IMR-90 (cell line): ENCODE data around the gene CTSH. TPM values are rescaled to one million over a fixed set of nuclear protein-coding genes. Genes with fewer than 3 reads are reported as not detected.

Source experiments
- ATAC-seq: fragments of 200-7000 bp; cut with Tn5 transposase; 2 replicates; pipeline ENCODE4 v1.9.1; 2020; ENCODE audit warnings: low read depth, mild to moderate bottlenecking, moderate library complexity
- BruUV-seq: library from RNA; stranded (reverse); fragments of 400-500 nt; replicated peaks from 2 replicates; lab custom pipeline; 2021; lab: Mats Ljungman, UMichigan
- CTCF ChIA-PET: fragments of 300-600 bp; formaldehyde crosslinking; extraction: SDS; loops from one replicate; lab custom pipeline; 2021; ENCODE audit warnings: antibody characterized with exemption; lab: Yijun Ruan, JAX
- POLR2A ChIA-PET: fragments of 300-600 bp; sonication (Branson Sonifier 250); formaldehyde crosslinking; loops from one replicate; lab custom pipeline; 2022; ENCODE audit warnings: antibody characterized with exemption; ENCODE audit not compliant: unreplicated experiment; lab: Charles Lee
- DNase-seq: peaks from one replicate; pipeline ENCODE4 v3.0.0; 2013
- H2AFZ ChIP-seq: replicated peaks from 2 replicates; pipeline ENCODE3; 2013; ENCODE audit warnings: low read length, mild to moderate bottlenecking; ENCODE audit not compliant: poor library complexity
- H2AK5ac ChIP-seq: 2 replicates; pipeline ENCODE4 v1.6.1; 2013; ENCODE audit warnings: low read depth, low read length, inconsistent platforms
- H2AK9ac ChIP-seq: replicated peaks from 2 replicates; pipeline ENCODE3; 2013; ENCODE audit warnings: mild to moderate bottlenecking, low read depth, low read length, moderate library complexity; ENCODE audit not compliant: poor library complexity
- H2BK120ac ChIP-seq: 2 replicates; pipeline ENCODE4 v1.6.1; 2013; ENCODE audit warnings: low read depth, low read length, inconsistent platforms
- H2BK15ac ChIP-seq: 3 replicates; pipeline ENCODE4 v1.6.1; 2013; ENCODE audit warnings: low read depth, low read length, inconsistent platforms
- H2BK20ac ChIP-seq: 2 replicates; pipeline ENCODE4 v1.6.1; 2013; ENCODE audit warnings: low read depth, mild to moderate bottlenecking, inconsistent platforms, low read length, moderate library complexity
- H2BK5ac ChIP-seq: 2 replicates; pipeline ENCODE4 v1.6.1; 2013; ENCODE audit warnings: mild to moderate bottlenecking, low read depth, low read length, inconsistent platforms; ENCODE audit not compliant: poor library complexity, severe bottlenecking
- H3K14ac ChIP-seq: replicated peaks from 2 replicates; pipeline ENCODE4 v1.6.1; 2013; ENCODE audit warnings: low read depth, low read length, inconsistent platforms
- H3K18ac ChIP-seq: 2 replicates; pipeline ENCODE4 v1.6.1; 2013; ENCODE audit warnings: low read depth, low read length, control low read depth
- H3K23ac ChIP-seq: 2 replicates; pipeline ENCODE4 v1.6.1; 2013; ENCODE audit warnings: low read depth, low read length, inconsistent platforms
- H3K27ac ChIP-seq: 2 replicates; pipeline ENCODE4 v1.5.1; 2013; ENCODE audit warnings: mild to moderate bottlenecking, control low read depth, low read length; ENCODE audit not compliant: insufficient read depth
- H3K27me3 ChIP-seq: 2 replicates; pipeline ENCODE4 v1.6.1; 2013; ENCODE audit warnings: low read length; ENCODE audit not compliant: control insufficient read depth, insufficient read depth
- H3K36me3 ChIP-seq: 2 replicates; pipeline ENCODE4 v1.6.1; 2013; ENCODE audit warnings: low read length, mixed read lengths; ENCODE audit not compliant: control insufficient read depth, insufficient read depth
- H3K4ac ChIP-seq: 2 replicates; pipeline ENCODE4 v1.6.1; 2013; ENCODE audit warnings: low read depth, low read length, inconsistent platforms
- H3K4me1 ChIP-seq: 2 replicates; pipeline ENCODE4 v1.6.1; 2013; ENCODE audit warnings: low read length, mixed read lengths; ENCODE audit not compliant: control insufficient read depth, insufficient read depth
- H3K4me2 ChIP-seq: 2 replicates; pipeline ENCODE4 v1.6.1; 2013; ENCODE audit warnings: low read depth, mild to moderate bottlenecking, control low read depth, low read length, moderate library complexity
- H3K4me3 ChIP-seq: 2 replicates; pipeline ENCODE4 v1.5.1; 2013; ENCODE audit warnings: low read depth, mild to moderate bottlenecking, control low read depth, low read length, moderate library complexity; ENCODE audit not compliant: insufficient read depth
- H3K56ac ChIP-seq: 2 replicates; pipeline ENCODE4 v1.6.1; 2013; ENCODE audit warnings: low read length, inconsistent platforms; ENCODE audit not compliant: insufficient read depth; ENCODE audit errors: extremely low read depth
- H3K79me1 ChIP-seq, 2 experiments: 2 replicates each; pipeline ENCODE4 v1.6.1; 2013; ENCODE audit warnings: low read length in 2 of 2, inconsistent platforms in 1 of 2, low read depth in 1 of 2
- H3K9ac ChIP-seq: 2 replicates; pipeline ENCODE4 v1.6.1; 2013; ENCODE audit warnings: low read depth, low read length, control low read depth
- H3K9me1 ChIP-seq: 2 replicates; pipeline ENCODE4 v1.6.1; 2013; ENCODE audit warnings: low read length, inconsistent platforms; ENCODE audit not compliant: insufficient read depth
- H3K9me3 ChIP-seq: 2 replicates; pipeline ENCODE4 v1.6.1; 2013; ENCODE audit warnings: low read length; ENCODE audit not compliant: control insufficient read depth, insufficient read depth
- H4K20me1 ChIP-seq: 2 replicates; pipeline ENCODE4 v1.6.1; 2013; ENCODE audit warnings: low read length, inconsistent platforms; ENCODE audit not compliant: insufficient read depth
- H4K5ac ChIP-seq: 2 replicates; pipeline ENCODE4 v1.6.1; 2013; ENCODE audit warnings: mild to moderate bottlenecking, low read depth, low read length, control low read depth
- H4K8ac ChIP-seq, 2 experiments: 2 replicates each; pipeline ENCODE4 v1.6.1; 2013; ENCODE audit warnings: low read depth in 2 of 2, low read length in 2 of 2, control low read depth in 1 of 2, inconsistent platforms in 1 of 2
- H4K91ac ChIP-seq: 2 replicates; pipeline ENCODE4 v1.6.1; 2013; ENCODE audit warnings: low read depth, low read length, inconsistent platforms; ENCODE audit not compliant: insufficient read depth
- BHLHE40 ChIP-seq: fragments of 150-350 bp; IDR thresholded peaks from 2 replicates; pipeline ENCODE4 v1.6.1; 2016; ENCODE audit warnings: mild to moderate bottlenecking, low read depth, low read length
- CEBPB ChIP-seq: IDR thresholded peaks from 2 replicates; pipeline ENCODE4 v1.6.1; 2012; ENCODE audit warnings: low read depth, low read length, improper control_type of control experiment
- FOS ChIP-seq: fragments of 150-350 bp; IDR thresholded peaks from 2 replicates; pipeline ENCODE4 v1.6.1; 2016; ENCODE audit warnings: low read depth, low read length
- MAZ ChIP-seq: IDR thresholded peaks from 2 replicates; pipeline ENCODE4 v1.6.1; 2012; ENCODE audit warnings: low read depth, mild to moderate bottlenecking, low read length, improper control_type of control experiment, moderate library complexity, borderline replicate concordance
- MXI1 ChIP-seq: IDR thresholded peaks from 2 replicates; pipeline ENCODE4 v1.6.1; 2012; ENCODE audit warnings: low read depth, mild to moderate bottlenecking, low read length, moderate library complexity, borderline replicate concordance
- NFE2L2 ChIP-seq: fragments of 150-350 bp; IDR thresholded peaks from 2 replicates; pipeline ENCODE4 v1.6.1; 2016; ENCODE audit warnings: low read depth, mild to moderate bottlenecking, low read length
- RCOR1 ChIP-seq: IDR thresholded peaks from 2 replicates; pipeline ENCODE4 v1.6.1; 2012; ENCODE audit warnings: mild to moderate bottlenecking, low read length, improper control_type of control experiment; ENCODE audit not compliant: insufficient replicate concordance
- WGBS, 2 experiments: methylation state at CpG; one replicate each; pipeline versions ENCODE4 v1.1.5 to v1.1.7; 2013; ENCODE audit warnings: missing lambda C conversion rate in 2 of 2; ENCODE audit not compliant: insufficient read length in 1 of 2; ENCODE audit errors: extremely low coverage in 2 of 2; 5-methylcytosine and 5-hydroxymethylcytosine counted together
- dilution Hi-C: fragments of 300-500 bp; cut with HindIII; formaldehyde crosslinking; loops from one replicate; pipeline ENCODE4 v1.14.3; 2018; ENCODE audit warnings: low sequenced_read_pairs; ENCODE audit not compliant: unreplicated experiment
- in situ Hi-C: fragments of 300-500 bp; cut with MboI; formaldehyde crosslinking; loops from 3 replicates; pipeline ENCODE4 v1.14.3; 2019; ENCODE audit warnings: low sequenced_read_pairs, inconsistent platforms, mixed read lengths
- intact Hi-C: fragments of 100-400 bp; cut with micrococcal nuclease; formaldehyde crosslinking; loops from 2 replicates; pipeline ENCODE4 v1.10.0; 2022
- polyA plus RNA-seq, 3 experiments: library from polyadenylated mRNA; depleted of rRNA; stranded (reverse); fragments of >200 nt; gene quantifications; 2 replicates each; pipeline ENCODE4 v1.2.3, GENCODE V29; 2012; ENCODE audit warnings: low replicate concordance in 1 of 3
- total RNA-seq: library from RNA; depleted of rRNA; stranded (reverse); fragments of >200 nt; gene quantifications from 2 replicates; pipeline ENCODE4 v1.2.3, GENCODE V29; 2012

Gene CTSH
- total and polyA plus RNA-seq, 2 of the 4 experiments (the other 2 are of a cell fraction), result 11.7 to 13.9 TPM

DNA sequence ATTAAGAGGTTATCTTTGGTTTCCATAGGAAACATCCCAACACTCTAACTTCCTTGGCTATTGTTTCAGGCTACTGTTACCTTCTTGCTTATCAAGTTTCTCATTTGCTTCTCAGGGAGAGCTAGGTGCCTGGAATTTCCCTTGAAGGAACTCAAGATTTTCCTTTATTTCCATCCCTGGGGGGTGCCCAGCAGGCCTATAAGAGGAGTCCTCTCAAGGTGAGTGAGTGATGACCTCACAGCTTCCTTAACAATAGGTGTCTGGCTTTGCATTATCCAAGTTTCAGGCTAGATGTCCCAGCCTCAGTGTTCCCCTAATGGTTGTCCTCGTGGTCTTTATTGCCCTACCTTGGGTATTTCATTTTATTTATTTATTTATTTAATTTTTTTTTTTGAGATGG lies 12.1 kb upstream of the CTSH start:
- intact Hi-C loops (no loop called here), dilution Hi-C loops (no loop called here), in situ Hi-C loops (no loop called here)
- H4K91ac ChIP-seq, result no peak overlapping the region
- no peak overlapping the region for H2BK15ac ChIP-seq
- ChIA-PET CTCF (no interaction called here), POLR2A (no interaction called here)
- no peak overlapping the region for H3K23ac ChIP-seq
- no peak overlapping the region for H3K4me3 ChIP-seq
- no peak overlapping the region for H3K4ac ChIP-seq
- H3K9ac ChIP-seq, result no peak overlapping the region
- TF ChIP-seq CEBPB, result no peak
- no peak for TF ChIP-seq FOS
- TF ChIP-seq MAZ, result no peak
- no peak for TF ChIP-seq BHLHE40
- no peak for TF ChIP-seq RCOR1
- no peak for TF ChIP-seq NFE2L2
- TF ChIP-seq MXI1, result no peak
- WGBS, 2 experiments, result no CpG with 5 or more reads among the region's 1 CpG
- no peak overlapping the region for H2BK20ac ChIP-seq
- H4K8ac ChIP-seq, result no peak overlapping the region
- no peak overlapping the region for H3K27ac ChIP-seq
- H3K18ac ChIP-seq, result no peak overlapping the region
- no peak overlapping the region for H3K14ac ChIP-seq
- no peaks in the 10 kb centered on the region for H4K20me1 ChIP-seq
- ATAC-seq (no peak), DNase-seq (no peak)
- no peak overlapping the region for H2BK5ac ChIP-seq
- H2AFZ ChIP-seq, result no peak overlapping the region
- no peaks in the 10 kb centered on the region for H3K4me1 ChIP-seq
- no peaks in the 10 kb centered on the region for H3K9me1 ChIP-seq
- no peak overlapping the region for H2AK5ac ChIP-seq
- H3K9me3 ChIP-seq, result no peaks in the 10 kb centered on the region
- H3K27me3 ChIP-seq, result peaks cover 13% of the 10 kb centered on the region
- H3K36me3 ChIP-seq, result no peaks in the 10 kb centered on the region
- H2BK120ac ChIP-seq, result no peak overlapping the region
- no TSS peak for BruUV-seq
- H3K79me1 ChIP-seq, result no peaks in the 10 kb centered on the region
- no peak overlapping the region for H2AK9ac ChIP-seq
- H4K5ac ChIP-seq, result no peak overlapping the region
- no peak overlapping the region for H3K56ac ChIP-seq
- no peak overlapping the region for H3K4me2 ChIP-seq
